GM21447 (cell line): ENCODE results near the gene L3MBTL1.
"Not testable (repeated sequence)": the region's sequence is repeated elsewhere in the genome, so short reads cannot be mapped to it uniquely, and the experiment has no call there.

ENCODE experiments used
- ATAC-seq: cut with Tn5 transposase; IDR thresholded peaks from one replicate; pipeline ENCODE4 v1.9.1; 2021; ENCODE audit not compliant: unreplicated experiment

Gene L3MBTL1

GRCh38 chr20:43584448-43585136 lies 77.1 kb downstream of the L3MBTL1 start:
- no peak for ATAC-seq

DNA sequence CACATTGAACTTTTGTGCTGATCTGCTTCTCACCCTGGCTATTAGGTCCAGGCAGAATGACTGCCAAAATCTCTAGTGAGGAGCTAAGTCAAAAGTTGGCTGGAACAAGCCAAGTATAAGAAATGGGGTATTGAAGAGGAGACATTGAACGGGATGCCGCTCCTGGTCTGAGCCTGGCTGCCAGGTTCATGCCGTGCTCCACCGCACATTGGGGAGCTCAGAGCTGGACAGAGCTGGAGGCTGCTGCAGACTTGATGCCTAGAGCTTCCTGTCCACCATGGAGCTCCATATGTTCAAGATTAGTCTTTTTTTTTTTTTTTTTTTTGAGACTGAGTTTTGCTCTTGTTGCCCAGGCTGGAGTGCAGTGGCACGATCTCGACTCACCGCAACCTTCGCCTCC lies 79.1 kb downstream of the L3MBTL1 start:
- ATAC-seq: no peak

DNA sequence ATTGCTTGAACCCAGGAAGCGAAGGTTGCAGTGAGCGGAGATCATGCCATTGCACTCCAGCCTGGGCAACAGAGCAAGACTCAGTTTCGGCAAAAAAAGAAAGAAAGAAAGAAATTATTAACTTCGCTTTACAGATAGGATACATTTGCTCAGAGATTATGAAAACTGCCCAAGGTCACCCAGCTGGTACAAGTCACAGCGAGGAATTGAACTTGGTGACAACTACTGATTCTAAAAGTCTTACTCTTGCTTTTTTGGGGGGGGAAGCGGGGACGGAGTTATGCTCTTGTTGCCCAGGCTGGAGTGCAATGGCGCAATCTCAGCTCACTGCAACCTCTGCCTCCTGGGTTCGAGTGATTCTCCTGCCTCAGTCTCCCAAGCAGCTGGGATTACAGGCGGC lies 81.0 kb downstream of the L3MBTL1 start:
- not testable (repeated sequence) for ATAC-seq

DNA sequence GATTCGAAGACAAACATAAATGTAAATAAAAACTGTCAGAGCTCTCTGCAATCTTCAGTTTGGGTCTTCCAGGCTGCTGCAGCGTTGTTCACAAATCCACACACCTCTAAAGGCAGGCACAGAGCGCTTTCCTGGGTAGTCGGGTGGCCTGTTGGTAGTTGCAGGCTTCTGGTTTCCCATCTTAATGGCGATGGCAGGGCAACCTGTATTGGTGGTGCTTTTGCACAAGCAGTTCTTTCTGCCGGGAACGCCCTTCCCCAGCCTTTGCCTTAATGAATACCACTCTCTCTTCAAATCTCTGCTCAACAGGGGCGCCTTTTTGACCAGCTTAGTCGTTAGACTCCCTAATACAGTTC lies 82.5 kb downstream of the L3MBTL1 start:
- ATAC-seq: no peak

- peak; percentile 96 for ATAC-seq
These were observed 83.2 kb downstream of the L3MBTL1 start, which contains the start of gene IFT52 for GRCh38 chr20:43590392-43591303. Gene IFT52, plus strand, starts transcription at chr20:43590937. Its CDS starts 3,762 bp downstream, at chr20:43594699.
